CD8-positive, alpha-beta memory T cell (primary cell): ENCODE results near the gene FPGS. TPM values are rescaled to one million over a fixed set of nuclear protein-coding genes. Genes with fewer than 3 reads are reported as not detected.

Experiments
- CTCF ChIA-PET: fragments of 350-600 bp; sonication (Branson Sonifier 250); formaldehyde crosslinking; loops from one replicate; lab custom pipeline; 2021; ENCODE audit warnings: antibody characterized with exemption; lab: Charles Lee
- POLR2A ChIA-PET: fragments of 350-600 bp; sonication (Branson Sonifier 250); formaldehyde crosslinking; loops from one replicate; lab custom pipeline; 2021; ENCODE audit warnings: antibody characterized with exemption; lab: Charles Lee
- DNase-seq, 5 donors: peaks; one replicate each; pipeline versions ENCODE4 v3.0.0 to v3.0.0-alpha.2; 2020 to 2022; ENCODE audit warnings: mixed read lengths in 1 of 5
- H3K27ac ChIP-seq: one replicate; pipeline ENCODE4 v1.7.0; 2013; ENCODE audit warnings: low read depth, mild to moderate bottlenecking, low read length, moderate library complexity
- H3K27me3 ChIP-seq: 2 replicates; pipeline ENCODE4 v1.7.0; 2013; ENCODE audit warnings: low read length, mild to moderate bottlenecking; ENCODE audit not compliant: insufficient read depth, poor library complexity, severe bottlenecking
- H3K36me3 ChIP-seq: 2 replicates; pipeline ENCODE4 v1.7.0; 2013; ENCODE audit warnings: mild to moderate bottlenecking, low read length, moderate library complexity; ENCODE audit not compliant: insufficient read depth
- H3K4me1 ChIP-seq: 2 replicates; pipeline ENCODE4 v1.7.0; 2013; ENCODE audit warnings: mild to moderate bottlenecking, low read length, moderate library complexity; ENCODE audit not compliant: insufficient read depth
- H3K4me3 ChIP-seq: 2 replicates; pipeline ENCODE4 v1.7.0; 2013; ENCODE audit warnings: mild to moderate bottlenecking, low read length
- H3K9me3 ChIP-seq: 2 replicates; pipeline ENCODE4 v1.7.0; 2013; ENCODE audit warnings: mild to moderate bottlenecking, low read length
- H3K27ac Mint-ChIP-seq, 8 donors: one replicate each; pipeline ENCODE4 v1.8.0; 2020 to 2021; ENCODE audit warnings: mixed read lengths in 8 of 8, mild to moderate bottlenecking in 6 of 8, inconsistent platforms in 3 of 8, moderate library complexity in 3 of 8
- H3K27me3 Mint-ChIP-seq, 2 donors: one replicate each; pipeline ENCODE4 v1.8.0; 2020 to 2021; ENCODE audit warnings: mixed read lengths in 2 of 2, mild to moderate bottlenecking in 1 of 2, moderate library complexity in 1 of 2
- H3K36me3 Mint-ChIP-seq, 3 donors: one replicate each; pipeline ENCODE4 v1.8.0; 2020 to 2021; ENCODE audit warnings: mixed read lengths in 3 of 3, inconsistent platforms in 1 of 3, mild to moderate bottlenecking in 1 of 3
- H3K4me1 Mint-ChIP-seq, 3 donors: one replicate each; pipeline ENCODE4 v1.8.0; 2020 to 2021; ENCODE audit warnings: mixed read lengths in 3 of 3, inconsistent platforms in 1 of 3, mild to moderate bottlenecking in 1 of 3
- H3K4me3 Mint-ChIP-seq, 7 donors: one replicate each; pipeline ENCODE4 v1.8.0; 2020 to 2021; ENCODE audit warnings: mixed read lengths in 7 of 7, mild to moderate bottlenecking in 6 of 7, moderate library complexity in 4 of 7, inconsistent platforms in 2 of 7
- H3K9me3 Mint-ChIP-seq, 5 donors: one replicate each; pipeline ENCODE4 v1.8.0; 2020 to 2022; ENCODE audit warnings: mixed read lengths in 5 of 5, mild to moderate bottlenecking in 3 of 5, moderate library complexity in 2 of 5, inconsistent platforms in 1 of 5
- polyA plus RNA-seq: library from polyadenylated mRNA; unstranded; fragments of 300-500 nt; fragmentation: Illumina TruSeq; gene quantifications from one replicate; pipeline ENCODE4 v1.2.3, GENCODE V29; 2021
- total RNA-seq, 2 experiments: library from RNA; stranded (reverse); gene quantifications; one replicate each; pipeline ENCODE4 v1.2.3, GENCODE V29; 2021

Gene FPGS
- total and polyA plus RNA-seq, 3 experiments from 2014 or later, result 68.0 to 111 (median 110) TPM

DNA sequence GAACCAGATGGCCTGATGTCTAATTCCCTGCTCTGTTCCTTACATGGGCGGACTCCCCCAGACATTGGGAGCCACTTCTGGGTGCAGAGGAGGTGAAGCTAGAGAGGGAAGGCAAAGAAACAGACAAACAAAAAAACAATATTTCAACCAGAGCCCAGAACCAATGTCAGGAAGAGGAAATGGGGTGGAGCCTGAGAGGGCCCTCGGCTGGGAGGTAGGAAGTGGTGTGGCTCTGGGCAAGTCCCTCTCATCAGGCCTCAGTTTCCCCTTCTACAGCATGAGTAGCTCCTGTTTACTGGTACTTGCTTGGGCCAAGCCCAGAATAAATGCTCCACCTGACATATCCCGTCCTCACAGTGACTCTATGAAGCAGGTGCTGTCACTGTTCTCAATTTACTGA is 35.3 kb upstream of the FPGS start:
- Mint-ChIP-seq H3K27me3 (peaks cover 0 to 3% of the 10 kb centered on the region in 2 donors), H3K9me3 (no peaks in the 10 kb centered on the region), H3K4me3 (peak overlapping the region; percentile 0 to 81 (median 76)), H3K27ac (peak overlapping the region; percentile 76 to 96 (median 91)), H3K36me3 (peaks cover 0 to 70% (median 11%) of the 10 kb centered on the region in 3 donors), H3K4me1 (peaks cover 83 to 95% (median 93%) of the 10 kb centered on the region in 3 donors)
- no peak for DNase-seq
- ChIA-PET CTCF (interaction anchor here (0.9 to 3.7 kb wide), 10 partner anchors 8 to 268 kb away, joined by 3 to 27 read pairs (median 6); partner anchors contain the start of genes CDK9, SH2D3C, ST6GALNAC4 and TOR2A), POLR2A (interaction anchor here (0.6 to 1.6 kb wide), 6 partner anchors 9 to 224 kb away, joined by 3 to 5 read pairs (median 4); no protein-coding TSS in a partner anchor)
- H3K4me3 ChIP-seq, result peak overlapping the region; percentile 38
- peaks cover 9% of the 10 kb centered on the region for H3K36me3 ChIP-seq
- no peaks in the 10 kb centered on the region for H3K9me3 ChIP-seq
- peaks cover 89% of the 10 kb centered on the region for H3K4me1 ChIP-seq
- H3K27me3 ChIP-seq, result no peaks in the 10 kb centered on the region
- H3K27ac ChIP-seq, result no peak overlapping the region

DNA sequence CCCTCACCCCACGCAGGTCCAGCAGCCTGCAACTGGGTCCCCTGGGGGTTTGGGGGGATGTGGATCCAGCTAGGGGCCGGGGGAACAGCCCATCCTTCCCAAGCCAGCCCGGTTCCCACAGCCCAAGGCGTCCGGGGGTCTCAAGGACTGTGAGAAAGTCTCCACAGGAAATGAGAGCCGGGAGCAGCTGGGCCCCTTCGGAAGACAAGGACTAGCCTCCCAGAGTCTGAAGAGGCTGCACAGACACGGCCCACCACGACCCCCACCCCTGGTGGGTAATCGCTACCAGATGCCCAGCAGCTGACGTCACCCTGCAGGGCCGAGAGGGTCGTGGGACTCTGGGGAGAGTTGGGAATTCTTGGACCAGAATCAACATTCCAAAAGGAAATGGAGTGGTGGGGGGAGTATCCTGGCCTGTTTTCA is 34.8 kb upstream of the FPGS start:
- H3K4me1 ChIP-seq, result peaks cover 90% of the 10 kb centered on the region
- Mint-ChIP-seq H3K9me3 (no peaks in the 10 kb centered on the region), H3K36me3 (peaks cover 0 to 70% (median 11%) of the 10 kb centered on the region in 3 donors), H3K27ac (peak overlapping the region; percentile 79 to 98 (median 90)), H3K27me3 (peaks cover 0 to 1% of the 10 kb centered on the region in 2 donors), H3K4me1 (peaks cover 78 to 90% (median 90%) of the 10 kb centered on the region in 3 donors), H3K4me3 (peak overlapping the region in 3 of 7 donors; percentile 44 to 79 (median 78))
- no peak for DNase-seq
- H3K9me3 ChIP-seq, result no peaks in the 10 kb centered on the region
- peaks cover 14% of the 10 kb centered on the region for H3K36me3 ChIP-seq
- peak overlapping the region; percentile 8 for H3K27ac ChIP-seq
- ChIA-PET CTCF (interaction anchor here (0.9 to 3.7 kb wide), 10 partner anchors 8 to 268 kb away, joined by 3 to 27 read pairs (median 6); partner anchors contain the start of genes CDK9, SH2D3C, ST6GALNAC4 and TOR2A), POLR2A (interaction anchor here (0.6 to 1.6 kb wide), 4 partner anchors 8 to 44 kb away, joined by 3 to 5 read pairs (median 4); no protein-coding TSS in a partner anchor)
- H3K27me3 ChIP-seq, result no peaks in the 10 kb centered on the region
- peak overlapping the region; percentile 38 for H3K4me3 ChIP-seq

DNA sequence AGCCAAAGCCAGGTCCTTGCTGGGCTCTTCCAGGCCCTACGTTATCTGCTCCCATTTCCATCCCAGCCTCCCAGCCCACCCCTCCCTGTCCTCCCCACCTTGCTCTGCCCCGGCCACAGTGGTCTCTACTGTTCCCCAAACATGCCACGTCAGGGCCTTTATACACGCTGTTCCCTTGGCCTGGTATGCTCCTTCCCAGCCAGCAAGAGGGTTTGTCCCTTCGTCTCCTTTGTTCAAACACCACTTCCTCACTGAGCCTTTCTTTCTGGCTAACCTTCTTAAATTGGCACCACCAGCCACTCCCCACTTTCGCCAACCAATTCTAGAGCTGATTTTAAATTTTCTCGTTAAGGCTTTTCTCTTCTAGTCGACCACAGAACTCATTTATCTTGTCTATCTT is 34.0 kb upstream of the FPGS start:
- H3K36me3 ChIP-seq, result peaks cover 19% of the 10 kb centered on the region
- DNase-seq, result no peak
- H3K4me1 Mint-ChIP-seq, result peaks cover 72 to 87% (median 86%) of the 10 kb centered on the region in 3 donors
- H3K9me3 ChIP-seq, result no peaks in the 10 kb centered on the region
- no peak overlapping the region for H3K4me3 ChIP-seq
- peak overlapping the region; percentile 79 to 98 (median 88) for H3K27ac Mint-ChIP-seq
- CTCF ChIA-PET, result interaction anchor here (1.3 to 4.5 kb wide), 7 partner anchors 9 to 101 kb away, joined by 3 to 27 read pairs (median 6); partner anchors contain the start of genes CDK9, SH2D3C and TOR2A
- H3K36me3 Mint-ChIP-seq, result peaks cover 0 to 69% (median 8%) of the 10 kb centered on the region in 3 donors
- H3K9me3 Mint-ChIP-seq, result no peaks in the 10 kb centered on the region
- peaks cover 0 to 1% of the 10 kb centered on the region in 2 donors for H3K27me3 Mint-ChIP-seq
- POLR2A ChIA-PET, result interaction anchor here (0.6 to 3.7 kb wide), 4 partner anchors 10 to 856 kb away, joined by 3 to 54 read pairs (median 6); partner anchors contain the start of gene CDK9
- peak overlapping the region; percentile 33 to 81 (median 55) for H3K4me3 Mint-ChIP-seq
- H3K27me3 ChIP-seq, result no peaks in the 10 kb centered on the region
- peak overlapping the region; percentile 8 for H3K27ac ChIP-seq
- H3K4me1 ChIP-seq, result peaks cover 89% of the 10 kb centered on the region

DNA sequence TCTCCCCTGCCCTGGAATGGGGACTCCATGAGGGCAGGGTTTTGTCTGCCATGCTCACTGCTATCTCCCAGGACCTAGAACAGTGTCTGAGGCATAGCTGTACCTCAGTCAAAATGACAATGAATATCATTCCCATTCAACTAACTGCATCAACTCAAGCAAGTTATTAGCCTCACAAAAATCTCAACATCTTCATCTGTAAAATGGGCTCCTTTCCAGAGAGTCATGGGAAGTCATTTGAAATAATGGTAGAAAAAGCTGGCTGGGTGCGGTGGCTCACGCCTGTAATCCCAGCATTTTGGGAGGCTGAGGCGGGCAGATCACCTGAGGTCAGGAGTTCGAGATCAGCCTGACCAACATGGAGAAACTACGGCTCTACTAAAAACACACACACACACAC is 33.6 kb upstream of the FPGS start:
- H3K36me3 Mint-ChIP-seq, result peaks cover 0 to 68% (median 10%) of the 10 kb centered on the region in 3 donors
- POLR2A ChIA-PET, result interaction anchor here (0.6 to 3.7 kb wide), 4 partner anchors 11 to 856 kb away, joined by 3 to 54 read pairs (median 6); partner anchors contain the start of genes CDK9 and TTC16

GRCh38 chr9:127769929-127770582 is 32.6 kb upstream of the FPGS start:
- Mint-ChIP-seq H3K9me3 (no peaks in the 10 kb centered on the region), H3K4me3 (peak overlapping the region; percentile 80 to 96 (median 89)), H3K27ac (peak overlapping the region; percentile 86 to 99 (median 98)), H3K4me1 (peaks cover 69 to 86% (median 82%) of the 10 kb centered on the region in 3 donors), H3K27me3 (peaks cover 0 to under 1% of the 10 kb centered on the region in 2 donors), H3K36me3 (peaks cover 0 to 65% (median 12%) of the 10 kb centered on the region in 3 donors)
- ChIA-PET POLR2A (interaction anchor here (0.7 to 3.7 kb wide), 5 partner anchors 14 to 54 kb away, joined by 3 to 54 read pairs (median 9); partner anchors contain the start of genes CDK9, TOR2A and TTC16), CTCF (interaction anchor here (0.9 to 4.5 kb wide), 6 partner anchors 8 to 100 kb away, joined by 3 to 69 read pairs (median 14); partner anchors contain the start of genes CDK9, SH2D3C and TOR2A)
- Histone ChIP-seq H3K4me3 (peak overlapping the region; percentile 71), H3K27me3 (no peaks in the 10 kb centered on the region), H3K9me3 (no peaks in the 10 kb centered on the region), H3K36me3 (peaks cover 24% of the 10 kb centered on the region), H3K27ac (peak overlapping the region; percentile 77), H3K4me1 (peaks cover 78% of the 10 kb centered on the region)
- no peak for DNase-seq

More for the DNA sequence above, 33.6 kb upstream of the FPGS start:
- Mint-ChIP-seq H3K4me1 (peaks cover 71 to 87% (median 86%) of the 10 kb centered on the region in 3 donors), H3K27me3 (peaks cover 0 to 1% of the 10 kb centered on the region in 2 donors), H3K27ac (peak overlapping the region; percentile 79 to 98 (median 88)), H3K9me3 (no peaks in the 10 kb centered on the region), H3K4me3 (peak overlapping the region; percentile 5 to 76 (median 55))
- Histone ChIP-seq H3K36me3 (peaks cover 23% of the 10 kb centered on the region), H3K27ac (peak overlapping the region; percentile 6), H3K4me3 (no peak overlapping the region), H3K4me1 (peaks cover 85% of the 10 kb centered on the region), H3K27me3 (no peaks in the 10 kb centered on the region), H3K9me3 (no peaks in the 10 kb centered on the region)
- CTCF ChIA-PET, result interaction anchor here (0.7 to 4.5 kb wide), 9 partner anchors 9 to 101 kb away, joined by 3 to 69 read pairs (median 6); partner anchors contain the start of genes CDK9, SH2D3C and TOR2A
- no peak for DNase-seq

DNA sequence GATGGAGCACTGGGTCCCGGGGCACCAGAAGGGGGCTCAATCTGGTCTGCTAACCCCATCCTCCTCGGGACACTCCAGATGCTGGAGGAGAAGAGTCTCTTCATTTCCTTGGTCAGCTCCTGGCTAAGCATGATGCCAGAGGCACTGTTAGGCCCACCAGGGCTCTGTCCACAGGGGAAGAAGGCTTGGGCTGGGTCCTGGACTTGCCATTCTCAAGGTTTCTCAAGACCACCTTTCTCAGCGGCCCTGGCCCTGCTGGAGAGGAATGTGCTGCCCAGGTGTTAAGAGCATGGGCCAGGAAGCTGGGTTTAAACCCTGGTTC is 32.1 kb upstream of the FPGS start:
- Mint-ChIP-seq H3K4me3 (peak overlapping the region; percentile 80 to 96 (median 89)), H3K36me3 (peaks cover 0 to 60% (median 10%) of the 10 kb centered on the region in 3 donors), H3K4me1 (peaks cover 64 to 83% (median 77%) of the 10 kb centered on the region in 3 donors), H3K9me3 (no peaks in the 10 kb centered on the region), H3K27me3 (no peaks in the 10 kb centered on the region), H3K27ac (peak overlapping the region; percentile 86 to 99 (median 98))
- H3K27me3 ChIP-seq, result no peaks in the 10 kb centered on the region
- POLR2A ChIA-PET, result interaction anchor here (0.6 to 3.7 kb wide), 10 partner anchors 10 to 320 kb away, joined by 3 to 54 read pairs (median 6); partner anchors contain the start of genes CDK9, ST6GALNAC4, ST6GALNAC6 and TOR2A
- peak overlapping the region; percentile 77 for H3K27ac ChIP-seq
- CTCF ChIA-PET, result interaction anchor here (0.8 to 4.5 kb wide), 7 partner anchors 8 to 136 kb away, joined by 3 to 69 read pairs (median 4); partner anchors contain the start of genes CDK9, SH2D3C and TOR2A
- peak overlapping the region; percentile 71 for H3K4me3 ChIP-seq
- peaks cover 73% of the 10 kb centered on the region for H3K4me1 ChIP-seq
- H3K9me3 ChIP-seq, result no peaks in the 10 kb centered on the region
- DNase-seq, result peak in 1 of 5 donors; percentile 57
- H3K36me3 ChIP-seq, result peaks cover 19% of the 10 kb centered on the region

GRCh38 chr9:127770905-127771569 is 31.6 kb upstream of the FPGS start:
- H3K4me3 Mint-ChIP-seq, result peak overlapping the region; percentile 80 to 96 (median 89)
- H3K4me1 Mint-ChIP-seq, result peaks cover 61 to 79% (median 75%) of the 10 kb centered on the region in 3 donors
- Histone ChIP-seq H3K9me3 (no peaks in the 10 kb centered on the region), H3K4me3 (peak overlapping the region; percentile 71), H3K27me3 (no peaks in the 10 kb centered on the region), H3K4me1 (peaks cover 73% of the 10 kb centered on the region), H3K36me3 (peaks cover 17% of the 10 kb centered on the region), H3K27ac (peak overlapping the region; percentile 77)
- DNase-seq, result peak; percentile 85 to 96 (median 90)
- CTCF ChIA-PET, result interaction anchor here (0.7 to 4.5 kb wide), 8 partner anchors 9 to 148 kb away, joined by 3 to 69 read pairs (median 4); partner anchors contain the start of genes CDK9 and TOR2A
- POLR2A ChIA-PET, result interaction anchor here (0.5 to 3.7 kb wide), 11 partner anchors 9 to 320 kb away, joined by 3 to 54 read pairs (median 5); partner anchors contain the start of genes CDK9, ST6GALNAC4, ST6GALNAC6 and TOR2A
- peaks cover 0 to 55% (median 6%) of the 10 kb centered on the region in 3 donors for H3K36me3 Mint-ChIP-seq
- H3K27me3 Mint-ChIP-seq, result no peaks in the 10 kb centered on the region
- H3K27ac Mint-ChIP-seq, result peak overlapping the region; percentile 86 to 99 (median 98)
- H3K9me3 Mint-ChIP-seq, result no peaks in the 10 kb centered on the region
